HG03521 (cell line): ENCODE measurements around the gene RET.

Experiments used
- ATAC-seq: cut with Tn5 transposase; IDR thresholded peaks from one replicate; pipeline ENCODE4 v1.9.1; 2021; ENCODE audit warnings: mild to moderate bottlenecking, moderate library complexity; ENCODE audit not compliant: unreplicated experiment

Gene RET

DNA sequence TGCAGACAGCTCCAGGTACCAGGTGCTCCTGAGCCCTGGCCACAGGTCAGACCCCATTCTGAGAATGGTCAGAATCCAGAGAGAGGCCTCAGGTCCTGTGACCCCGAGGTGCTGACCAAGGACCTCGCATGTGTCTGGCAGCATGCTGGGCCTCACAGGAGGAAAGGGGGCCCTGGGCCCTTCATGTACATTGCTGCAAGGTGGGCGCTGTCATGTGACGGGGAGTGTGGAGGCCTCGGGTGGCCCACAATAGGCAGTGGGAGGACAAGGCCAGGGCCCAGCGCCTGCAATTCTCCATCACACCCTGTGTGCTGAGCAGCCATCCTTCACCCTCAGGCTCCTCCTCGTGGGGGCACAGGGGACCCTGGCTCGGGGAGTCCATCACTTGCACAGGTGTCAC, 15.5 kb upstream of the RET start:
- ATAC-seq, result no peak

- no peak for ATAC-seq
These were observed 15.1 kb upstream of the RET start for GRCh38 chr10:43061760-43062159.

- ATAC-seq, result no peak
These were observed 14.3 kb upstream of the RET start for GRCh38 chr10:43062402-43063160.

GRCh38 chr10:43064331-43065075, 12.4 kb upstream of the RET start:
- ATAC-seq, result no peak

GRCh38 chr10:43065234-43065633, 11.6 kb upstream of the RET start:
- no peak for ATAC-seq

DNA sequence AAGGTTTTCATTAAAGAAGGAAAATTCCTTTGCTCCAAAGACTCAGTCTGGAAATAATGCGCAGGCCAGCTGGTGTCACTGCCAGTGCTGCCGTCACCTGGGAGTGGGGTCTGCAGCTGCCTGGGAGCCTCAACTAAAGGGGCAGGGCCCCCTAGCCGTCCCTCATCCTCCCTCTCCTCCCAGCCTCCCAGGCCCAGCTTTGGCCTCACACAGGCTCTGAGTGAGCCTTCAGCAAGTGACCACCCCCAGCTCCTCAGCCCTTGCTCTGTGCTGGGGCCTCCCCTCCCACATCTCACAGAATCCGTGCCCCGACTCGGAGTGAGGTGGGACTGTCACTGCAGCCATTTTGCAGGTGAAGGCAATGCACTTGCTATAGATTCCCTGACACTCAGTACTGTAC, 11.1 kb upstream of the RET start:
- no peak for ATAC-seq

- ATAC-seq, result no peak
These were observed 10.4 kb upstream of the RET start for GRCh38 chr10:43066481-43066880.

DNA sequence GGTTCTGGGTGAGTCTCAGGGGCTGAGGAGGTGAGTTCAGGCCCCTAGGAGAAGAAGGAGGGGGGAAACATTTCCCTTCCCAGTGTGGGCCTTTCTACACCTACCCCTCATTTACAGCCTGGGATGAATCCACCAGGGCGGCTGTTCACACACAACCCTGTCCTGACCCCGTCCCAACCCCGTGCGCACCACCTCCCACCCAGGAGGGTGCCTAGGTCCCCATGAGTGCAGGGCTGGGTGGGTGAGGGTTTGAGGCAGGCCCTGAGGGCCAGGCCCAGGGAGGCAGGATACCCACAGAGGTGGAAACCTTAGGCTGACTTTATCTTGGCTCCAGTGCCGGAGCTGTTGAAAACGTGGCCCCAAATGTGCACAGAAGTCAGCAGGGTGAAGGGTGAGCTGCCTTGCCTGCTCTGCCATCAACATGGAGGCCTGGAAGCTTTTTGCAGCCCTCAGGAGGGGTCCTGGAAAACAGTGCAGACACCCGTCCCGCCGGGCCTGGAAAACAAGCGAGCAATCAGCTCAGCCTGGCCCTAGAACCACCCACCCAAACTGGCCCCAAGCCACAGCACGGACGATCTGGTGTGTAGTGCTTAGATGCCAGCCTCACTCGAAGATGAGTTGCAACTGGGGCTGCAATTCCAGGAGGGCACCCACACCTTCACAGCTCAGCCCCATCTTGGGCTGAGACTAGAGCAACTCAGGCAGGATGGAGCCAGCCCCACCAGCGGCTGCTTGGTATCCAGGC, 9.3 kb upstream of the RET start:
- no peak for ATAC-seq

DNA sequence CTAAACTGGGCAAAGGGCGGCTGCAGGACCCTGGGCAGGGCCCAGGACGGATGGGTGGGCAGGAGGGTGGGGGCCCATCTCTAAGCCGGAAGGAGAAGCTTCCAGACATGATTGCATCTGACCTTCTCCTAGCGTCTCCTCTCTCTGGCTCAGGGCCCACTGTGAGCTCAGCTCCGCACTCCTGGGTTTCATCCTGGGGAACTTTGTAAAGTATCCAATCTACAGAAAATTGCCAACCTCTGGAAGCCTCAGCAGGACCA, 8.8 kb upstream of the RET start:
- ATAC-seq, result no peak

- ATAC-seq, result no peak
These were observed 8.2 kb upstream of the RET start for GRCh38 chr10:43068471-43069210.

DNA sequence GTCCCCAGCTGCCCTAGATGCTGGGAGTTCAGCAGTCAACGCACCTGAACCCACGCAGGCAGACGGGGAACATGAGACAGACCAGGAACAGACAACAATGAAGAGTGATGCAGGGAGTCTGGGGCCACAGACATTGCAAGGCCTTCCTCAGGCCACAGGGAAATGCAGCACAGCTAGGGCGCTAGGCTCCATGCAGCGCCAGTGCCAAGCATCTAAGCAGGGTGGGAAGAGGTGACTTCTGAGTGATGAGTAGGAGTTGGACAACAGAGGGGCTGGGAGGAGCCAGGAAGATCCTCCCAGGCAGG, 7.7 kb upstream of the RET start:
- no peak for ATAC-seq

DNA sequence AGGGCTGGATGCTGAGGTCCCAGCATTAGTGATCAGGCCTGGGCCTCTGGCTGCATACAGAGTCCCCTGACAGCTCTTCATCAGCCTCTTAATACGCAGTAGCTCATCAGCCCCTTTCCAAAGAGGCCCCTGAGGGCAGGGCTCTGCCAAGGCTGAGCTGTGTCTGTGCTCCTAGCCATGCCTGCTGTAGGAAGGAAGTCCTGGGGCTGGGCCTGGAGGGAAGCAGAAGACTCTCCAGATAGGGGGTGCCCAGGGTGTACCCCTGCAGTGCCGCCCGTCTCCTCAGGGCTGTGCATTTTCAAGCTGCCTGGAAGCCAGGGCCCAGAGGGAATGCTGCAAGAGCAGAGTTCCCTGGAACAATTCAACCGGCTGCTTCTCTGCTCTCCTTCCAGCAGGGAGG, 7.3 kb upstream of the RET start:
- no peak for ATAC-seq

DNA sequence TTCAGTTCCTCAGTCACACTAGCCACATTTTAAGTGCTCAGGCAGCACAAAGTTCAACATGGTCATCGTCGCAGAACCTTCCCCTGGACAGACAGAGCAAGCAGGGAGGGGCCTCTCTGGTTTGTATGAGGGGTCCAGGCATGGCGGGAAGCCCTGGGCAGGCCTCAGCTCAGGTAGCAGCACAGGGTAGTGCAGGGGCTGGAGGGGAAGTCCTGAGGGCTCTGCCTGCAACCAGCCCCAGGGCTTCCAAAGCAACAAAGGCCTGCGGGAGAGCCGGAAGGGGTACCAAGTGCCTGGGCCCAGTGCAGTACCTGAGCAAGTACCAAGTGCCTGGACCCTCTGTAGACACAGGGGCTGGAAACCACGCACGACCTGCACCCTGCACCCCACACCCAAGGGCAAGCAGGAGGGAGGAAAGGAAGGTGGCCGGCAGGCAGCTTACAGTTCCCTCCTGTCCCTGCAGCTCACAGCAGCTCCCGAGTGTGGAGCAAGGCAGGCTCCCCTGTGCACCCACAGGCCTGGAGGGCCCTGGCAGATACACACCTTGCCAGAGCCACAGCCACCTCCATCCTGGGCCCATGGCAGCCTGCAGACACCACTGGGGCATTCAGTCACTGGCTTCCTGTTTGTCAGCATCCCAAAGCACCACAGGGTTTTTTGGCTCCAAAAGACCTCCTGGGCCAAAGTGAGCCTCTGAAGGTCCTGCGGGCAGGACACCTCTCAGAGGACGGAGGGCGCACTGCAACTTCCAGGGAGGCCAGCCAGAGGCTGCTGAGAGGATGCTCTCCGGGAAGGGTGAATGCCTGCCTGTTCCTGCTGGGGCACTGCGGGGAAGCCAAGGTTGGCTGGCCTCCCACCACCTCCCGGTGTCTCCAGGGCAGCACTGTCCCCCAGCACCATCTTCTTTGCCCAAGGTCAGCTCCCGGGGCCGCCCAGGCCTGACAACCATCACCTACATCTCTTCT, 6.5 kb upstream of the RET start:
- ATAC-seq, result no peak

DNA sequence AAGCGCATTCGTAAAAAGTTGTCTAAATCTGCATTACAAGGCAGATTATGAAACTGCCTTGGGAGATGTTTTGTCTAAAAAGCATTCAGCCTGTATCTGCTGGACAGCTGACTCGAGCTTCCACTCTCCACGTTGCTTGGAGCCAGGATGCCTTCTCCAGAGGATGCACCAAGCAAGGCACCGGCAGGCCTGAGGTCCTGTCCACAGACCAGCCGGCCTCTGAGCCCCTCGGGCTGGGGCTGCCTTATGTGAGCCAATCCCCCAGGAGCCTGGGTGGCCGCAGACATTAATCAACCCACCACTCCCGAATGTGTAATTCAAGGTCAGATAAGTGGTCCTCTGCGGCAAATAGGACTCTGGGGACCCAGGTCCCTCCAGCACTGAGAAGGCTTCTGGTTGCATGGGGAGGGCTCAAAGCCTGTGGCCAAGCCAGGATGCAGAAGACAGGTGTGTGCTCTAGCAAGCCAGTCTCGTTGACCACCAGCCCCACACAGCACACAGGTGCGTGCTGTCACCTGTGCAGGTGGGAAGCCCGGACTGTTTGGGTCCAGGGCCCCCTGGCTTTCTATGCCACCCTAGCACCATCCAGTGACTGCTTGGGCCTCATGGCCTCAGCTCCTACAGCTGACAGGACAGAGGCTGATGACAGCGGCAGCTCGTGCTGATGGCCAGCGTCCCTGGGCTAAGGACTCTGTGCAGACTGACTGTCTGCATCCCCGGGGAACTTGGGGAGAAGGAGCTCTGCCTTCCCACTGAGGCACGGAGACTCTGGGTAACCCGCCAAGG, 4.8 kb upstream of the RET start:
- no peak for ATAC-seq

GRCh38 chr10:43073191-43073590, 3.7 kb upstream of the RET start:
- no peak for ATAC-seq

DNA sequence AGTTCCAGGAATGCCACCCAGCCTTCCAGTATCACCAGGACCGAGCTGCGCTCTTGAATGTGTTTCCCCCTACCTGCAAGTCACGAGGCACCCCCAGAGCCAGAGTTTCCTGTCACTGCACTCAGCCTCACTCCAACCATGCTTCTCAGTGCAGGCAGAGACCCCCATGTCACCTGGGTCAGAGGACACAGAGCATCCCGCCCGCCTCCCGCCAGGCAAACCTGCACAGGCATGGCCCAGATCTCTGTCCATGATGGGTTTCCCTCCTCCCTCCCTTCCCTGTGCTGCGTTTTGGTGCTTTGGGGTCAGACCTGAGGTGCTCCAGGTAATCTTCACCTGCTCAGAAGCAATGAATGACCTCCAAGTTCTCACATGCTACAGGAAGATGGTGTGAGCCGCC, 3.1 kb upstream of the RET start:
- no peak for ATAC-seq

GRCh38 chr10:43074409-43074808, 2.5 kb upstream of the RET start:
- ATAC-seq, result no peak

- no peak for ATAC-seq
These were observed 1.9 kb upstream of the RET start for GRCh38 chr10:43074827-43075611.

DNA sequence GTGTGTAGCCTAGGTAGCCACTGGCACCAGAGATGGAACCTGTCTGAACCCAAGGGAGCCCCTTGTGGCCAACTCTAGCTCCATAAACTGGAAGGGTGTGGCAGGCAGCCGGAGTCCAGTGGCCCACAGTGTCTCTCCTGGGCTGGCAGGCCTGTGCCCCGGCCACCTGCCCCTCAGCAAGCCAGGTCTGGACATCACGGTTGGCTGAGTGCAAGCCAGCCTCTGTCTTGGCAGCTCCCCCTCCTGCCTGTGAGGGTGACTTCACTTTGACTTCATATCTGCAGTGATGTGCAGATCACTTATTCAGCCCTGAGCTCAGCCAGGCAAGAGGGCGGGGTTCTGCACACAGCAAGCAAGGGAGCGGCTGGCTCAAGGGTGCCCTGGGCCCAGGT, 1.3 kb upstream of the RET start:
- no peak for ATAC-seq
